ENCODE results near the gene RHOXF2. TPM values are rescaled to one million over a fixed set of nuclear protein-coding genes. Genes with fewer than 3 reads are reported as not detected.
"Not testable (repeated sequence)": the region's sequence is repeated elsewhere in the genome, so short reads cannot be mapped to it uniquely, and the experiment has no call there.

RHOXF2 gene, protein sequence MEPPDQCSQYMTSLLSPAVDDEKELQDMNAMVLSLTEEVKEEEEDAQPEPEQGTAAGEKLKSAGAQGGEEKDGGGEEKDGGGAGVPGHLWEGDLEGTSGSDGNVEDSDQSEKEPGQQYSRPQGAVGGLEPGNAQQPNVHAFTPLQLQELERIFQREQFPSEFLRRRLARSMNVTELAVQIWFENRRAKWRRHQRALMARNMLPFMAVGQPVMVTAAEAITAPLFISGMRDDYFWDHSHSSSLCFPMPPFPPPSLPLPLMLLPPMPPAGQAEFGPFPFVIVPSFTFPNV
- polyA plus RNA-seq (2013, experiment 1 of 4): not detected
- not detected for polyA plus RNA-seq (2013, experiment 2 of 4)
- not detected for polyA plus RNA-seq (2013, experiment 3 of 4)
- not detected for polyA plus RNA-seq (2013, experiment 4 of 4)

DNA sequence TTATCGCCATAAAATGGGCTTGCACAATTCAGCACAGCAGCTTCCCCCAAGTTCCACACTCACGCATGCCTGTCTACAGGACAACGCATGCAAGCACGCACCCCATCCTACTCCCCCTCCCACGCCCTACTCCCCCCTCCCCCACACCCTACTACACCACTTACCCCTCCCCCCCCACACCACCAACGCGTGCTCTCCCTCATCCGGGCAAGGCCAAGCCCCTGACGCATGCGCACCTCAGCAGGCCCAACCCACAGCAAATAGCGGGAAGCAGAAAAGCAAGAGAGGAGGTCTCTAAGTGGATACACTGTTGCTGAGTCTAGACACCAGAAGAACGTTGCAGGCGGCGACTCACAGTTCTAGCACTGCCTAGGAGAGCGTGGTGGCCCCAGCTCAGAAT is at the start of gene RHOXF2:
RHOXF2 (plus strand) TSS at position 301 of the 400 bp plus-strand sequence. CDS start 138 bp downstream, outside the sequence.
- not testable (repeated sequence) for H3K9me3 ChIP-seq (ENCODE audit: control insufficient read depth, low read length); H3K4me3 ChIP-seq (ENCODE audit: insufficient read depth, low read depth, low read length); H3K27ac ChIP-seq (ENCODE audit: insufficient read depth, low read depth, low read length, poor library complexity, severe bottlenecking); H3K27me3 ChIP-seq (ENCODE audit: control insufficient read depth, insufficient read depth, low read length, poor library complexity, severe bottlenecking); H3K36me3 ChIP-seq (ENCODE audit: control insufficient read depth, insufficient read depth, low read length); H3K4me1 ChIP-seq (ENCODE audit: control insufficient read depth, insufficient read depth, low read length)
- WGBS, 2 experiments: no CpG with 5 or more reads among the region's 15 CpGs

DNA sequence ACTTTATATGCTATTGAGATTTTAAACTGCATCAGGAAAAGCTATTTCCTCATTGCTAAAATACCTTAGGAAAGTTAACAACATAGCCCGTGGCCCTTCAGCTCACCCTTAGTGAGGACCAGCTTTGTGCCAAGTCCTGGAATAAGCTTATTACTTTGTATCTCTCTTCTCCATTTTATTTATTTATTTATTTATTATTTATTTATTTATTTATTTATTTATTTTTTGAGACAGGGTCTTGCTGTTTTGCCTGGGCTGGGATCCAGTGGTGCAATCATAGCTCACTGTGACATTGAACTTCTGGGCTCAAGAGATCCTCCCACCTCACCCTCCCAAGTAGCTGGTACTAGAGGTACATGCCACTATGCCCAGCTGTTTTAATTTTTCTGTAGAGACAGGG is 49.0 kb upstream of the RHOXF2 start:
- H3K27me3 ChIP-seq (ENCODE audit: control insufficient read depth, insufficient read depth, low read length, poor library complexity, severe bottlenecking): no peaks in the 10 kb centered on the region
- no peak overlapping the region for H3K4me3 ChIP-seq (ENCODE audit: insufficient read depth, low read depth, low read length)
- H3K9me3 ChIP-seq (ENCODE audit: control insufficient read depth, low read length): no peaks in the 10 kb centered on the region
- H3K27ac ChIP-seq (ENCODE audit: insufficient read depth, low read depth, low read length, poor library complexity, severe bottlenecking): no peak overlapping the region
- no peaks in the 10 kb centered on the region for H3K36me3 ChIP-seq (ENCODE audit: control insufficient read depth, insufficient read depth, low read length)
- H3K4me1 ChIP-seq (ENCODE audit: control insufficient read depth, insufficient read depth, low read length): no peaks in the 10 kb centered on the region
- 80 to 88% methylated on average over 1 of the region's 1 CpG for WGBS, 2 experiments

DNA sequence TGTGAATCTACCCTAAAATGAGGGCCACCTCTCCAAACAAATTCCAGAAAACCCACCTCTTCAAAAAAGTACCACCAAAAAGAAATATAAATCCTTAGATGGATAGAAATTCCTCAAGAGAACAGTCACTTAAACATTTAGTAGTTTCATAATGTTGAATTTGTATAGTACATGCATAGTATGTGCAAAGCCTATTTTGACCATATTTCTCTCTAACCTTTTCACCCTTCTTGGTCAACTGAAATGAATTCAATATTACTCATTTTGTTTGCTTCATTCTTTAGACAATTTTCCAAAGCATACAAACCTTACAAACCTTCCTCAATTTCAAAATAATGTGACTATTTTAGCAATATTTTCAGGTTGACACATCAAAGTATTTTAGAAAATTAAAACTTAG is 46.8 kb upstream of the RHOXF2 start:
- H3K4me3 ChIP-seq (ENCODE audit: insufficient read depth, low read depth, low read length): no peak overlapping the region
- H3K4me1 ChIP-seq (ENCODE audit: control insufficient read depth, insufficient read depth, low read length): no peaks in the 10 kb centered on the region
- no peaks in the 10 kb centered on the region for H3K27me3 ChIP-seq (ENCODE audit: control insufficient read depth, insufficient read depth, low read length, poor library complexity, severe bottlenecking)
- H3K9me3 ChIP-seq (ENCODE audit: control insufficient read depth, low read length): no peaks in the 10 kb centered on the region
- no peak overlapping the region for H3K27ac ChIP-seq (ENCODE audit: insufficient read depth, low read depth, low read length, poor library complexity, severe bottlenecking)
- no peaks in the 10 kb centered on the region for H3K36me3 ChIP-seq (ENCODE audit: control insufficient read depth, insufficient read depth, low read length)

DNA sequence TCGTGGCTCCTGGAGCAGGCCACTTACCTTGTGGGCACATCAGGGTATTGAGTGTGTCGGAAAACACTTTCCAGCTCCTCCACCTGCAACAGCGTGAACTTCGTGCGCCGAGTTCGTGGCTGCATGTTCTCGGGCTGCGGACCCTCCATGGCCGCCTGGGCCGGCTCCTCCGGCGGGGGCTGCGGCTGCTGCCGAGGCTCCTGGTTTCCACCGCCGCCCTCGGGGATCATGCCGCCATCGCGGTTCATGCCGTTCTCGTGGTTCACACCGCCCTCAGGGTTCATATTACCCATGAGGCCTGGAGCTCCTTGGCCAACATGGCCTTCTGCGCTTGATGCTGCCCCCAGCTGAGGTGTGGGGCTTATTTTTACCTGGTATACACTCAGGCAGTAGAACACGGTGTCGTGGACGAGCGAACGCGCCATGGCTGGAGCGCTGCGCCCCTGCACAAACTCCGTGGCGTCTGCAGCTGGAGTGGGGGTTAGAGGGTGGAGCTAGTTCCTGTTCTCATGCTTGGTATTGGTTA is 42.9 kb upstream of the RHOXF2 start, which contains the start of gene RHOXF1:
RHOXF1 (minus strand) TSS at position 476 of the 526 bp plus-strand sequence; CDS start at position 425, 51 bp downstream.
- Histone ChIP-seq H3K27ac (ENCODE audit: insufficient read depth, low read depth, low read length, poor library complexity, severe bottlenecking) (no peak within 1 kb of the TSS), H3K36me3 (ENCODE audit: control insufficient read depth, insufficient read depth, low read length) (no peaks in the 10 kb centered on the region), H3K4me1 (ENCODE audit: control insufficient read depth, insufficient read depth, low read length) (no peaks in the 10 kb centered on the region), H3K4me3 (ENCODE audit: insufficient read depth, low read depth, low read length) (no peak within 1 kb of the TSS), H3K9me3 (ENCODE audit: control insufficient read depth, low read length) (no peaks in the 10 kb centered on the region), H3K27me3 (ENCODE audit: control insufficient read depth, insufficient read depth, low read length, poor library complexity, severe bottlenecking) (no peaks in the 10 kb centered on the region)
- 94 to 96% methylated on average over 35 of the region's 35 CpGs for WGBS, 2 experiments

DNA sequence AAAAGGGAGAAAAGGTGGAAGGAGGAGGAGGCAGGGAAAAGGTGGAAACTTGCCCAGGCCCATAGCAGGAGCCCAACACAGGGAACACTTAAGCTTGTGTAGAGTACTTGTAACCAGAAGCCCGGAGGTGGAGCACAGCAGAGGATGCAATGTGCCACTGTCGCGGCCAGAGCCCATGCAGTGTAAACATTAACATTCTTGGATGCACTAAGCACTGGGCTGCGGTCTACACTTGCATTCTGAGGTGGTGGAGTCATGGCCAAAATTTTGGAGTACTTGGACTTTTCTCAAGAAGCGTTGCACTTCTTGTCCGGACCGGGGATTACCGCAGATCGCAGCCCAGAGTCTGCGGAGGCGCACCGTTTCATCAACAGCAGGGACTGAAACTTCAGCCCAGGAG is 38.2 kb upstream of the RHOXF2 start:
- no peaks in the 10 kb centered on the region for H3K36me3 ChIP-seq (ENCODE audit: control insufficient read depth, insufficient read depth, low read length)
- H3K9me3 ChIP-seq (ENCODE audit: control insufficient read depth, low read length): no peaks in the 10 kb centered on the region
- H3K27ac ChIP-seq (ENCODE audit: insufficient read depth, low read depth, low read length, poor library complexity, severe bottlenecking): no peak overlapping the region
- no peak overlapping the region for H3K4me3 ChIP-seq (ENCODE audit: insufficient read depth, low read depth, low read length)
- no peaks in the 10 kb centered on the region for H3K4me1 ChIP-seq (ENCODE audit: control insufficient read depth, insufficient read depth, low read length)
- 83 to 90% methylated on average over 12 of the region's 12 CpGs for WGBS, 2 experiments
- H3K27me3 ChIP-seq (ENCODE audit: control insufficient read depth, insufficient read depth, low read length, poor library complexity, severe bottlenecking): no peaks in the 10 kb centered on the region

DNA sequence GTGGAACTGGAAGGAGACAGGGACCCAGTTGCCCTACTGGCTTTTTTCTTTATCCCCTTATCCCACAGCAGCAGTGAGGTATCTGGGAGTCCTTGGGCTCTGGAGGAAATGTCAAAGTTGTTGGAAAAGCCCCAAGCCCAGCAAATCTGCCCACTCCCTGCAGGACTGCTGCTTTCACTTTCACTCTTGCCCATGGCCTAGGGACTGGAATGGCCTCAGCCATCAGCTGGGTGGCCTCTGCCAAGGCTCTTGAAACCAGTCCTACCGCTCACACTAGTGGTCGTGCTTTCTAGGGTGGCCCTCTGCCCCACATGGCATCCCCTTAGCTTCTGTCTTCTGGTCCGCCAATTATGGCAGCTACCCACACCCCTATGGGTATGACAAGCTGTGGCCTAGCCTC is 33.0 kb upstream of the RHOXF2 start:
- Histone ChIP-seq H3K27me3 (ENCODE audit: control insufficient read depth, insufficient read depth, low read length, poor library complexity, severe bottlenecking) (no peaks in the 10 kb centered on the region), H3K4me3 (ENCODE audit: insufficient read depth, low read depth, low read length) (no peak overlapping the region), H3K9me3 (ENCODE audit: control insufficient read depth, low read length) (no peaks in the 10 kb centered on the region), H3K36me3 (ENCODE audit: control insufficient read depth, insufficient read depth, low read length) (no peaks in the 10 kb centered on the region), H3K27ac (ENCODE audit: insufficient read depth, low read depth, low read length, poor library complexity, severe bottlenecking) (no peak overlapping the region), H3K4me1 (ENCODE audit: control insufficient read depth, insufficient read depth, low read length) (no peaks in the 10 kb centered on the region)
- WGBS, 2 experiments: 95% methylated on average over 3 of the region's 3 CpGs

DNA sequence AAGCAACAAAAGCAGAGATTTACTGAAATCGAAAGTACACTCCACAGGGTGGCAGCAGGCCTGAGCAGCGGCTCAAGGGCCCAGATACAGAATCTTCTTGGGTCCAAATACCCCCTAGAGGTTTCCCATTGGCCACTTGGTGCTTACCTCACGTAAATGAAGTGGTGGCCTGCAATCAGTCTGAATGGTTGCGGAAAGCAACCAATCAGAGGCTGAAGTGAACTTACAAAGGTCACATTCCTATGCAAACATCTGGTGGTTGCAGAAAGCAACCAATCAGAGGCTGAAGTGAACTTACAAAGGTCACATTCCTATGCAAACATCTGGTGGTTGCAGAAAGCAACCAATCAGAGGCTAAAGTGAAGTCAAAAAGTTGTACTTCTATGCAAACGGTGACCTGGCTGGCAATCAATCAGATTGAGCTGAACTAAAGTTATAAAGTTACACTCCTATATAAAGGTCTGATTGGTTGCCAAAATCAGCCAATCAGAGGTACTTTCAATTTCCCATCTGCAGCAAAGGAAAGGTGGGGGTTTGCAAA is 30.0 kb upstream of the RHOXF2 start:
- not testable (repeated sequence) for H3K4me3 ChIP-seq (ENCODE audit: insufficient read depth, low read depth, low read length)

DNA sequence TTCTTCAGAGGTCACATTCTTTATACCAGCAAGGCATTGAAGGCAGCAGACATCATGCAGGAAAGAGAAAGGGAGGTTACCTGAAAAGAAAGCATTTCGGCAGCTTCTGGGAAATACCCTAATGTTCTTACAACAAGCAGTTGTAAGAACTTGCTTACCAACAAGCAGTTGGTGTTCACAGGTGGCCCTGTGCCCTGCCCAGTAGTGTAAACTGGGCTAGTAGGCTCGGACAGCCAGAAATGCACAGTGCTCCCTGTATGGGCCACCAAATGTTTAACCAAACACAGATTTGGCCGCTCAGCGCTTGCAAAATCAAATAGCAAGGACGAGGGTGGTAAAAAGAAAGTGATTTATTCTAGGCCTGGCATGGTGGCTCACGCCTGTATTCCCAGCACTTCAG is 22.3 kb upstream of the RHOXF2 start:
- no peak overlapping the region for H3K4me3 ChIP-seq (ENCODE audit: insufficient read depth, low read depth, low read length)
- H3K4me1 ChIP-seq (ENCODE audit: control insufficient read depth, insufficient read depth, low read length): no peaks in the 10 kb centered on the region
- no peaks in the 10 kb centered on the region for H3K9me3 ChIP-seq (ENCODE audit: control insufficient read depth, low read length)
- 89 to 95% methylated on average over 6 of the region's 6 CpGs for WGBS, 2 experiments
- no peaks in the 10 kb centered on the region for H3K27me3 ChIP-seq (ENCODE audit: control insufficient read depth, insufficient read depth, low read length, poor library complexity, severe bottlenecking)
- no peak overlapping the region for H3K27ac ChIP-seq (ENCODE audit: insufficient read depth, low read depth, low read length, poor library complexity, severe bottlenecking)
- no peaks in the 10 kb centered on the region for H3K36me3 ChIP-seq (ENCODE audit: control insufficient read depth, insufficient read depth, low read length)

More for the DNA sequence above, 30.0 kb upstream of the RHOXF2 start:
- WGBS, 2 experiments: 95 to 99% methylated on average over 4 to 5 of the region's 5 CpGs
- not testable (repeated sequence) for H3K9me3 ChIP-seq (ENCODE audit: control insufficient read depth, low read length); H3K27ac ChIP-seq (ENCODE audit: insufficient read depth, low read depth, low read length, poor library complexity, severe bottlenecking); H3K36me3 ChIP-seq (ENCODE audit: control insufficient read depth, insufficient read depth, low read length); H3K27me3 ChIP-seq (ENCODE audit: control insufficient read depth, insufficient read depth, low read length, poor library complexity, severe bottlenecking); H3K4me1 ChIP-seq (ENCODE audit: control insufficient read depth, insufficient read depth, low read length)

DNA sequence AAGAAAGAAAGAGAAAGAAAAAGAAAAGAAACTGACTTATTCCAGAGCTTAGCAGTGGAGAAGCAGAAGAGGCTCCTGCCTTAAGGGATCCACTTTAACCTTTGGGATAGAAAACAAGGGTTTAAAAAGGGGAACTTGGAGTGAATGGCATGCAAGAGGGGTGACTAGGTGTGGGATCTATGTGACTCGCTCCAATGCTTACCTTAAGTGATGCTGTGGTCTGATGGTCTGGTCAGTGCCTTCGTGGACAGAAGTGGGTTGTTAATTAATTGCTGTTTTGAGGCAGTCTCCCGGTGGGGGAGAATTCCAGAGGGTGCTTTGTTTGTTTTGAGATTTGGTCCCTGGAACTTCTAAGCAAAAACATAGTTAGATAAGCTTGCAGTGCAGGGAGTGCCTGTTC is 21.6 kb upstream of the RHOXF2 start:
- no peak overlapping the region for H3K4me3 ChIP-seq (ENCODE audit: insufficient read depth, low read depth, low read length)
- H3K4me1 ChIP-seq (ENCODE audit: control insufficient read depth, insufficient read depth, low read length): no peaks in the 10 kb centered on the region
- H3K27ac ChIP-seq (ENCODE audit: insufficient read depth, low read depth, low read length, poor library complexity, severe bottlenecking): no peak overlapping the region
- H3K9me3 ChIP-seq (ENCODE audit: control insufficient read depth, low read length): no peaks in the 10 kb centered on the region
- no peaks in the 10 kb centered on the region for H3K27me3 ChIP-seq (ENCODE audit: control insufficient read depth, insufficient read depth, low read length, poor library complexity, severe bottlenecking)
- 58 to 61% methylated on average over 3 of the region's 3 CpGs for WGBS, 2 experiments
- no peaks in the 10 kb centered on the region for H3K36me3 ChIP-seq (ENCODE audit: control insufficient read depth, insufficient read depth, low read length)

DNA sequence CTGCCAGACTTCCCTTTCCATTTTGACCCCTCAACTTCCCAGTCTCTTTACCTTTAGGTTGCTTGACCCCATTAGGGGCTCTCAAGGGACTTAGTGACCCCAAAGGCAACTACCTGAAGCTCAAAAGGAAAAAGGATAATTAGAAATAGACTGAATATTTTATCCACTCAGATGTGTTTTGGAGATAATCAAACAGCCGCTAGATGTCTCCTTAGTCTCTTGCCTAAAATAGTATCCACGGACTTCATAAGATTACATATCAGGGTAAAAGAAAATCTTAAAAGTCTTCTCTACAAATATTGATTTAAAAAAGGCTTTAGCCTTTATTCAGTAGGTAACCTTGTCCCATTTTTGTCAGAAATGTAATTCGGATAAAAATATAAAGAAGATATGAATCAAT is 21.0 kb upstream of the RHOXF2 start:
- no peaks in the 10 kb centered on the region for H3K9me3 ChIP-seq (ENCODE audit: control insufficient read depth, low read length)
- H3K27me3 ChIP-seq (ENCODE audit: control insufficient read depth, insufficient read depth, low read length, poor library complexity, severe bottlenecking): no peaks in the 10 kb centered on the region
- no peaks in the 10 kb centered on the region for H3K4me1 ChIP-seq (ENCODE audit: control insufficient read depth, insufficient read depth, low read length)
- H3K27ac ChIP-seq (ENCODE audit: insufficient read depth, low read depth, low read length, poor library complexity, severe bottlenecking): no peak overlapping the region
- H3K4me3 ChIP-seq (ENCODE audit: insufficient read depth, low read depth, low read length): no peak overlapping the region
- WGBS, 2 experiments: 94 to 100% methylated on average over 1 to 2 of the region's 3 CpGs
- H3K36me3 ChIP-seq (ENCODE audit: control insufficient read depth, insufficient read depth, low read length): no peaks in the 10 kb centered on the region
